Natural killer cell (primary cell): ENCODE measurements around the gene GLIS1. TPM values are rescaled to one million over a fixed set of nuclear protein-coding genes. Genes with fewer than 3 reads are reported as not detected.

ENCODE experiments used
- ATAC-seq, 3 donors: fragments of 150-1000 bp in 2 of 3; fragments of 200-7000 bp in 1 of 3; cut with Tn5 transposase; 1 replicate in 1 of 3; 2 replicates in 2 of 3; pipeline ENCODE4 v1.10.0; 2021; ENCODE audit warnings: mild to moderate bottlenecking in 2 of 3, moderate library complexity in 2 of 3
- DNase-seq, 2 donors: peaks; one replicate each; pipeline versions ENCODE4 v3.0.0 to v3.0.0-alpha.2; 2013 to 2021; ENCODE audit warnings: mixed read lengths in 1 of 2
- H3K27ac ChIP-seq: one replicate; pipeline ENCODE4 v1.5.1; 2013; ENCODE audit warnings: mild to moderate bottlenecking, low read length
- H3K27me3 ChIP-seq: one replicate; pipeline ENCODE4 v1.6.1; 2013; ENCODE audit warnings: low read length; ENCODE audit not compliant: control insufficient read depth, insufficient read depth
- H3K36me3 ChIP-seq: one replicate; pipeline ENCODE4 v1.6.1; 2013; ENCODE audit warnings: low read length; ENCODE audit not compliant: control insufficient read depth, insufficient read depth
- H3K4me1 ChIP-seq: one replicate; pipeline ENCODE4 v1.6.1; 2013; ENCODE audit warnings: low read length; ENCODE audit not compliant: control insufficient read depth, insufficient read depth
- H3K4me3 ChIP-seq: one replicate; pipeline ENCODE4 v1.5.1; 2013; ENCODE audit warnings: low read length
- H3K9me3 ChIP-seq: one replicate; pipeline ENCODE4 v1.6.1; 2013; ENCODE audit warnings: low read length; ENCODE audit not compliant: control insufficient read depth, insufficient read depth
- H3K27ac Mint-ChIP-seq, 2 donors: one replicate each; pipeline ENCODE4 v1.8.0; 2022; ENCODE audit warnings: mild to moderate bottlenecking in 2 of 2, mixed read lengths in 2 of 2, moderate library complexity in 1 of 2
- H3K27me3 Mint-ChIP-seq, 2 donors: one replicate each; pipeline ENCODE4 v1.8.0; 2022; ENCODE audit warnings: low read depth in 2 of 2, mixed read lengths in 2 of 2
- H3K36me3 Mint-ChIP-seq: one replicate; pipeline ENCODE4 v1.8.0; 2022; ENCODE audit warnings: mixed read lengths
- H3K4me1 Mint-ChIP-seq, 2 donors: one replicate each; pipeline ENCODE4 v1.8.0; 2022; ENCODE audit warnings: mixed read lengths in 2 of 2
- H3K4me3 Mint-ChIP-seq: one replicate; pipeline ENCODE4 v1.8.0; 2022; ENCODE audit warnings: mild to moderate bottlenecking, moderate library complexity, mixed read lengths
- H3K9me3 Mint-ChIP-seq, 2 donors: one replicate each; pipeline ENCODE4 v1.8.0; 2022; ENCODE audit warnings: mixed read lengths in 2 of 2
- WGBS: methylation state at CpG from one replicate; pipeline ENCODE4 v1.1.7; 2013; ENCODE audit warnings: missing lambda C conversion rate; ENCODE audit not compliant: insufficient coverage; 5-methylcytosine and 5-hydroxymethylcytosine counted together
- intact Hi-C: fragments of 100-400 bp; cut with micrococcal nuclease; formaldehyde crosslinking; loops from one replicate; pipeline ENCODE4 v1.14.2; 2022
- total RNA-seq, 4 donors: library from RNA; stranded (reverse); fragments of 120-200 nt in 1 of 4; gene quantifications; one replicate each; pipeline versions ENCODE4 v1.2.3 to v1.2.4, GENCODE V29; 2013 to 2022
- TF ChIP-seq, protein P1 (sequence below): fragments of 200-600 bp; IDR thresholded peaks from one replicate; pipeline ENCODE4 v1.8.0; 2022; ENCODE audit warnings: antibody characterized with exemption

GLIS1 gene
- total RNA-seq, 3 donors from 2014 or later (not counting 1 experiment from before 2014, with no cell fraction given), result not detected

DNA sequence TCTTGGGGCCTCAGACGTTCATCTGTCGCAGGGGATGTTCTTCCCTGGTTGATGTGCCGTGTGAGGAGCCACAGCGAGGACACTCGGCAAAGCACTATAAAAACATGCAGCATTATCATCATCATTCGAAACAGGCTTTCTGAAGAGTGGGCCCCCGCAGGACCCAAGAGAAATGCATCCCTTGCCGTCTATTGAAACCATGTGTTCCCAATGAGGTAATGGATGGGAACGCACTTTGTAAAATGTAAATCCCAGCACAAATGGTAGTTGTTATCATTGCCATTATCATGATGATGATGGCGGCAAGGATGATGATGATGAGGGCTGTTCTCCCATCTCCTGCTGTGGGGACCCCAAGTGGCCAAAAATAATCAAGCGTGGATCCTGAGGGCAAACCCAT is 76.8 kb downstream of the GLIS1 start:
- Histone ChIP-seq H3K4me3 (no peak overlapping the region), H3K36me3 (no peaks in the 10 kb centered on the region), H3K27me3 (no peaks in the 10 kb centered on the region), H3K27ac (no peak overlapping the region), H3K9me3 (no peaks in the 10 kb centered on the region), H3K4me1 (no peaks in the 10 kb centered on the region)
- Mint-ChIP-seq H3K9me3 (no peaks in the 10 kb centered on the region), H3K27ac (no peak overlapping the region), H3K4me3 (no peak overlapping the region), H3K27me3 (peaks cover 5% of the 10 kb centered on the region in 2 donors), H3K36me3 (no peaks in the 10 kb centered on the region), H3K4me1 (no peaks in the 10 kb centered on the region)
- ATAC-seq (no peak), DNase-seq (no peak)
- TF ChIP-seq, protein P1, sequence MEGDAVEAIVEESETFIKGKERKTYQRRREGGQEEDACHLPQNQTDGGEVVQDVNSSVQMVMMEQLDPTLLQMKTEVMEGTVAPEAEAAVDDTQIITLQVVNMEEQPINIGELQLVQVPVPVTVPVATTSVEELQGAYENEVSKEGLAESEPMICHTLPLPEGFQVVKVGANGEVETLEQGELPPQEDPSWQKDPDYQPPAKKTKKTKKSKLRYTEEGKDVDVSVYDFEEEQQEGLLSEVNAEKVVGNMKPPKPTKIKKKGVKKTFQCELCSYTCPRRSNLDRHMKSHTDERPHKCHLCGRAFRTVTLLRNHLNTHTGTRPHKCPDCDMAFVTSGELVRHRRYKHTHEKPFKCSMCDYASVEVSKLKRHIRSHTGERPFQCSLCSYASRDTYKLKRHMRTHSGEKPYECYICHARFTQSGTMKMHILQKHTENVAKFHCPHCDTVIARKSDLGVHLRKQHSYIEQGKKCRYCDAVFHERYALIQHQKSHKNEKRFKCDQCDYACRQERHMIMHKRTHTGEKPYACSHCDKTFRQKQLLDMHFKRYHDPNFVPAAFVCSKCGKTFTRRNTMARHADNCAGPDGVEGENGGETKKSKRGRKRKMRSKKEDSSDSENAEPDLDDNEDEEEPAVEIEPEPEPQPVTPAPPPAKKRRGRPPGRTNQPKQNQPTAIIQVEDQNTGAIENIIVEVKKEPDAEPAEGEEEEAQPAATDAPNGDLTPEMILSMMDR, result no peak
- intact Hi-C loops, result no loop called here
- 92% methylated on average over 11 of the region's 11 CpGs for WGBS

DNA sequence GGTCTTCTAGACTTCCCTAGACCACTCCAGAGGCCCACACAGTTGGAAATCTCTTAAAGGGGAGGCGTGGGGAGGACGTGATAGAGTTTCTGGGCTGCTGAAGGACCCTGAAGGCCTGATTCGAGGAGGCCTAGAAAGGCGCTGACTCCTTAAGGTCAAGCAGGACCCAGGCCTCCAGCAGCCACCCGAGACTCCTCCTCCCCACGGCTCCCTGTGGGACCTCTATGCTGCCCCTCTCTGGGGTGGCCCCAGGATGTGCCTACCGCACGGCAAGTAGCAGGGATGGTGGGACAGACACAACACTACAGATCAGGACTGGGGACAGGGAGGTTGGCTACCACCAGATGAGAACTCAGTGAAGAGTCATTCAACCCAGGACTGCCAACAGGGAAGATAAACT is 77.5 kb downstream of the GLIS1 start:
- intact Hi-C loops, result no loop called here
- Mint-ChIP-seq H3K27me3 (peaks cover 5% of the 10 kb centered on the region in 2 donors), H3K4me3 (no peak overlapping the region), H3K4me1 (no peaks in the 10 kb centered on the region), H3K9me3 (no peaks in the 10 kb centered on the region), H3K36me3 (no peaks in the 10 kb centered on the region), H3K27ac (no peak overlapping the region)
- Histone ChIP-seq H3K27me3 (no peaks in the 10 kb centered on the region), H3K27ac (no peak overlapping the region), H3K36me3 (no peaks in the 10 kb centered on the region), H3K4me1 (no peaks in the 10 kb centered on the region), H3K9me3 (no peaks in the 10 kb centered on the region), H3K4me3 (no peak overlapping the region)
- TF ChIP-seq, protein P1, result no peak
- ATAC-seq, result no peak
- no peak for DNase-seq
- 91% methylated on average over 8 of the region's 8 CpGs for WGBS

DNA sequence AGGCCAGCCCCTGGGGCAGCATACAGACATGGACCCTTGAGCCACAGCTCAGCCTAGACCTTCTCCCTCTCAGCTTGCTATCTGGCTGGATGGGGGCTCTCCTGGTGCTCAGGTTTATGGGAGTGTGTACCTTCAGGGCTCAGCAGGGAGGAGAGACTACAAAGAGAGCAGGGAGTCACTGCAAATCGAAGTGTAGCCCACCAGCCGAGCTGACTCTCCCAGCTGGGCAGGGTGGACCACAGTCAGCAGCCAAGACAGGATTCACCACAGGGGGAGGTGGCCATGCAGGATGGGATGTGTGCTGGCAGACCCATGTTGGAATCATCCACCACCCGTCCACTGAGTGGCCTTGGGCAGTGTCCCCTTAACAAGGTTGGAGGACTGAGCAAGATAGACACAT is 78.3 kb downstream of the GLIS1 start:
- H3K4me3 ChIP-seq, result no peak overlapping the region
- TF ChIP-seq, protein P1, result no peak
- intact Hi-C loops, result no loop called here
- Mint-ChIP-seq H3K36me3 (no peaks in the 10 kb centered on the region), H3K4me3 (no peak overlapping the region), H3K27me3 (peaks cover 5 to 9% of the 10 kb centered on the region in 2 donors), H3K27ac (no peak overlapping the region), H3K4me1 (no peaks in the 10 kb centered on the region), H3K9me3 (no peaks in the 10 kb centered on the region)
- 79% methylated on average over 3 of the region's 3 CpGs for WGBS
- DNase-seq (no peak), ATAC-seq (no peak)
- no peaks in the 10 kb centered on the region for H3K4me1 ChIP-seq
- H3K27ac ChIP-seq, result no peak overlapping the region
- no peaks in the 10 kb centered on the region for H3K36me3 ChIP-seq
- H3K9me3 ChIP-seq, result no peaks in the 10 kb centered on the region
- H3K27me3 ChIP-seq, result no peaks in the 10 kb centered on the region

DNA sequence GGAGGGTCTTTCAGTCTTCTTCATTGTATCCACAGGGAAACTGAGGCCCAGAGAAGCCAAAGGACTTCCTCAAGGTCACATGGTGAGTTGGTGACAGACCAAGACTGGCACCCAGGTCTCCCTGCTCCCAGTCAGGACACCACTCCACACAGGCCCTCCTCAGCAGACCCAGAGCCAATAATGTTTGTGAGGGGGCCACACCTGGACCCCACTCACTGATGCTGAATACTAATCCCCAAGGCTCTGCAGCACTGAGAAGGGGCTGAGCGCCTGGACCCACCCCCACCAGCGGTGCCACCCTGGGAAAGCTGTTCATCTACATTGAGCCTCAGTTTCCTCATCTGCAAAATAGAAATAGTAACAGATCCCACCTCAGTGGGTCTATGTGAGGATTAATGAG is 79.5 kb downstream of the GLIS1 start:
- no peaks in the 10 kb centered on the region for H3K9me3 ChIP-seq
- Mint-ChIP-seq H3K4me3 (no peak overlapping the region), H3K4me1 (no peaks in the 10 kb centered on the region), H3K27me3 (peaks cover 11 to 12% of the 10 kb centered on the region in 2 donors), H3K36me3 (no peaks in the 10 kb centered on the region), H3K9me3 (no peaks in the 10 kb centered on the region), H3K27ac (no peak overlapping the region)
- no peaks in the 10 kb centered on the region for H3K27me3 ChIP-seq
- H3K4me3 ChIP-seq, result no peak overlapping the region
- no peak for ATAC-seq
- no peak overlapping the region for H3K27ac ChIP-seq
- no peak for DNase-seq
- intact Hi-C loops, result no loop called here
- no peaks in the 10 kb centered on the region for H3K4me1 ChIP-seq
- WGBS, result 90% methylated on average over 2 of the region's 2 CpGs
- H3K36me3 ChIP-seq, result no peaks in the 10 kb centered on the region
- TF ChIP-seq, protein P1, result no peak
